T-helper 2 cell treated with Interferon-gamma antibody and Interleukin-4, amounts not matched to agents 5 μg/mL and 100 μg/mL, for 36 hours (primary cell): ENCODE results near the gene MPL.
A peak's percentile ranks its signal among the peaks of the same experiment; 100 is the strongest.

ENCODE experiments used
- DNase-seq: peaks from one replicate; pipeline ENCODE4 v3.0.0; 2021; ENCODE audit warnings: low spot score
- H3K27ac Mint-ChIP-seq: one replicate; pipeline ENCODE4 v1.8.0; 2021; ENCODE audit warnings: mild to moderate bottlenecking, mixed read lengths
- H3K27me3 Mint-ChIP-seq: one replicate; pipeline ENCODE4 v1.8.0; 2021; ENCODE audit warnings: low read depth, mixed read lengths
- H3K36me3 Mint-ChIP-seq: one replicate; pipeline ENCODE4 v1.8.0; 2021; ENCODE audit warnings: low read depth, mixed read lengths
- H3K4me1 Mint-ChIP-seq: one replicate; pipeline ENCODE4 v1.8.0; 2021; ENCODE audit warnings: low read depth, mixed read lengths
- H3K4me3 Mint-ChIP-seq: one replicate; pipeline ENCODE4 v1.8.0; 2022; ENCODE audit warnings: mild to moderate bottlenecking, moderate library complexity, mixed read lengths
- H3K9me3 Mint-ChIP-seq: one replicate; pipeline ENCODE4 v1.8.0; 2021; ENCODE audit warnings: mixed read lengths

Gene MPL

GRCh38 chr1:43337588-43337987 is at the start of gene MPL:
TSS of gene MPL (plus strand) at chr1:43337818. CDS start at chr1:43337849, 31 bp downstream.
- no peaks in the 10 kb centered on the region for H3K4me1 Mint-ChIP-seq
- no peaks in the 10 kb centered on the region for H3K27me3 Mint-ChIP-seq
- H3K27ac Mint-ChIP-seq: no peak within 1 kb of the TSS
- DNase-seq: no peak
- no peaks in the 10 kb centered on the region for H3K9me3 Mint-ChIP-seq
- no peaks in the 10 kb centered on the region for H3K36me3 Mint-ChIP-seq
- H3K4me3 Mint-ChIP-seq: no peak within 1 kb of the TSS

GRCh38 chr1:43288058-43288784 is 49.4 kb upstream of the MPL start:
- Mint-ChIP-seq H3K4me3 (no peak overlapping the region), H3K27me3 (peaks cover 3% of the 10 kb centered on the region), H3K27ac (no peak overlapping the region), H3K36me3 (no peaks in the 10 kb centered on the region), H3K9me3 (no peaks in the 10 kb centered on the region), H3K4me1 (no peaks in the 10 kb centered on the region)
- no peak for DNase-seq

GRCh38 chr1:43288785-43289706 is 48.6 kb upstream of the MPL start:
- no peak overlapping the region for H3K27ac Mint-ChIP-seq
- H3K4me3 Mint-ChIP-seq: no peak overlapping the region
- H3K36me3 Mint-ChIP-seq: no peaks in the 10 kb centered on the region
- H3K27me3 Mint-ChIP-seq: peaks cover 3% of the 10 kb centered on the region
- H3K4me1 Mint-ChIP-seq: no peaks in the 10 kb centered on the region
- H3K9me3 Mint-ChIP-seq: no peaks in the 10 kb centered on the region
- no peak for DNase-seq

- no peaks in the 10 kb centered on the region for H3K36me3 Mint-ChIP-seq
- H3K4me3 Mint-ChIP-seq: no peak overlapping the region
- H3K4me1 Mint-ChIP-seq: peaks cover 23% of the 10 kb centered on the region
- peaks cover 2% of the 10 kb centered on the region for H3K27me3 Mint-ChIP-seq
- H3K27ac Mint-ChIP-seq: no peak overlapping the region
- no peaks in the 10 kb centered on the region for H3K9me3 Mint-ChIP-seq
- DNase-seq: no peak
Measured at GRCh38 chr1:43292216-43292615, 45.4 kb upstream of the MPL start.

GRCh38 chr1:43292679-43293078 is 44.9 kb upstream of the MPL start:
- no peaks in the 10 kb centered on the region for H3K27me3 Mint-ChIP-seq
- H3K27ac Mint-ChIP-seq: no peak overlapping the region

GRCh38 chr1:43293176-43293575 is 44.4 kb upstream of the MPL start:
- Mint-ChIP-seq H3K27ac (peak overlapping the region; percentile 22), H3K36me3 (no peaks in the 10 kb centered on the region), H3K4me1 (peaks cover 23% of the 10 kb centered on the region), H3K9me3 (no peaks in the 10 kb centered on the region), H3K27me3 (no peaks in the 10 kb centered on the region), H3K4me3 (no peak overlapping the region)
- DNase-seq: no peak

More at GRCh38 chr1:43292679-43293078, 44.9 kb upstream of the MPL start:
- no peaks in the 10 kb centered on the region for H3K9me3 Mint-ChIP-seq
- no peaks in the 10 kb centered on the region for H3K36me3 Mint-ChIP-seq
- no peak for DNase-seq
- no peak overlapping the region for H3K4me3 Mint-ChIP-seq
- peaks cover 23% of the 10 kb centered on the region for H3K4me1 Mint-ChIP-seq

- no peaks in the 10 kb centered on the region for H3K36me3 Mint-ChIP-seq
- H3K4me1 Mint-ChIP-seq: peaks cover 23% of the 10 kb centered on the region
- H3K9me3 Mint-ChIP-seq: no peaks in the 10 kb centered on the region
- H3K27ac Mint-ChIP-seq: peak overlapping the region; percentile 75
- no peak overlapping the region for H3K4me3 Mint-ChIP-seq
- H3K27me3 Mint-ChIP-seq: no peaks in the 10 kb centered on the region
- DNase-seq: no peak
Measured at GRCh38 chr1:43293896-43294760, 43.5 kb upstream of the MPL start.

- Mint-ChIP-seq H3K27ac (peak overlapping the region; percentile 75), H3K9me3 (no peaks in the 10 kb centered on the region), H3K4me3 (no peak overlapping the region), H3K27me3 (no peaks in the 10 kb centered on the region), H3K36me3 (no peaks in the 10 kb centered on the region), H3K4me1 (peaks cover 23% of the 10 kb centered on the region)
- no peak for DNase-seq
Measured at GRCh38 chr1:43294761-43295160, 42.9 kb upstream of the MPL start.

GRCh38 chr1:43296207-43296606 is 41.4 kb upstream of the MPL start:
- H3K27me3 Mint-ChIP-seq: no peaks in the 10 kb centered on the region
- H3K4me3 Mint-ChIP-seq: peak overlapping the region; percentile 32
- no peaks in the 10 kb centered on the region for H3K36me3 Mint-ChIP-seq
- peaks cover 23% of the 10 kb centered on the region for H3K4me1 Mint-ChIP-seq
- peak overlapping the region; percentile 80 for H3K27ac Mint-ChIP-seq
- H3K9me3 Mint-ChIP-seq: no peaks in the 10 kb centered on the region
- DNase-seq: no peak

- no peaks in the 10 kb centered on the region for H3K36me3 Mint-ChIP-seq
- H3K4me3 Mint-ChIP-seq: no peak overlapping the region
- peaks cover 23% of the 10 kb centered on the region for H3K4me1 Mint-ChIP-seq
- H3K9me3 Mint-ChIP-seq: no peaks in the 10 kb centered on the region
- DNase-seq: no peak
- no peaks in the 10 kb centered on the region for H3K27me3 Mint-ChIP-seq
- H3K27ac Mint-ChIP-seq: no peak overlapping the region
Measured at GRCh38 chr1:43298055-43298454, 39.6 kb upstream of the MPL start.

GRCh38 chr1:43299101-43299500 is 38.5 kb upstream of the MPL start:
- Mint-ChIP-seq H3K36me3 (no peaks in the 10 kb centered on the region), H3K27ac (no peak overlapping the region), H3K9me3 (no peaks in the 10 kb centered on the region), H3K27me3 (no peaks in the 10 kb centered on the region), H3K4me1 (peaks cover 23% of the 10 kb centered on the region), H3K4me3 (no peak overlapping the region)
- DNase-seq: no peak

GRCh38 chr1:43300378-43301094 is 37.1 kb upstream of the MPL start, which contains the start of gene TIE1:
TSS of gene TIE1 (plus strand) at chr1:43300982. CDS start at chr1:43301072, 90 bp downstream.
- peaks cover 14% of the 10 kb centered on the region for H3K4me1 Mint-ChIP-seq
- no peak for DNase-seq
- no peaks in the 10 kb centered on the region for H3K9me3 Mint-ChIP-seq
- no peak within 1 kb of the TSS for H3K27ac Mint-ChIP-seq
- H3K27me3 Mint-ChIP-seq: no peaks in the 10 kb centered on the region
- H3K36me3 Mint-ChIP-seq: no peaks in the 10 kb centered on the region
- no peak within 1 kb of the TSS for H3K4me3 Mint-ChIP-seq

- no peak overlapping the region for H3K4me3 Mint-ChIP-seq
- no peaks in the 10 kb centered on the region for H3K27me3 Mint-ChIP-seq
- H3K27ac Mint-ChIP-seq: no peak overlapping the region
- H3K9me3 Mint-ChIP-seq: no peaks in the 10 kb centered on the region
- H3K4me1 Mint-ChIP-seq: no peaks in the 10 kb centered on the region
- DNase-seq: no peak
- H3K36me3 Mint-ChIP-seq: no peaks in the 10 kb centered on the region
Measured at GRCh38 chr1:43302201-43302600, 35.4 kb upstream of the MPL start.
